A549 treated with ZK216348 at 1 μM for 4 hours (cell line): ENCODE data around the gene SLC36A3. TPM values are rescaled to one million over a fixed set of nuclear protein-coding genes. Genes with fewer than 3 reads are reported as not detected.

Experiments used
- total RNA-seq: library from RNA; stranded (reverse); fragments of 200-300 nt; extraction: Qiagen RNA extraction; gene quantifications from 5 replicates; pipeline ENCODE4 v1.2.3, GENCODE V29; 2022; ENCODE audit warnings: low read depth

SLC36A3 gene
- not detected in 5 replicates for total RNA-seq

GRCh38 chr5:151303666-151304065 lies at the start of gene SLC36A3:
SLC36A3 (minus strand) TSS chr5:151303766; CDS start chr5:151303354, 412 bp downstream.

GRCh38 chr5:151347369-151347768 lies 43.8 kb upstream of the SLC36A3 start, which contains the start of gene SLC36A2:
SLC36A2 (minus strand) TSS chr5:151347559; CDS start chr5:151347460, 99 bp downstream.

DNA sequence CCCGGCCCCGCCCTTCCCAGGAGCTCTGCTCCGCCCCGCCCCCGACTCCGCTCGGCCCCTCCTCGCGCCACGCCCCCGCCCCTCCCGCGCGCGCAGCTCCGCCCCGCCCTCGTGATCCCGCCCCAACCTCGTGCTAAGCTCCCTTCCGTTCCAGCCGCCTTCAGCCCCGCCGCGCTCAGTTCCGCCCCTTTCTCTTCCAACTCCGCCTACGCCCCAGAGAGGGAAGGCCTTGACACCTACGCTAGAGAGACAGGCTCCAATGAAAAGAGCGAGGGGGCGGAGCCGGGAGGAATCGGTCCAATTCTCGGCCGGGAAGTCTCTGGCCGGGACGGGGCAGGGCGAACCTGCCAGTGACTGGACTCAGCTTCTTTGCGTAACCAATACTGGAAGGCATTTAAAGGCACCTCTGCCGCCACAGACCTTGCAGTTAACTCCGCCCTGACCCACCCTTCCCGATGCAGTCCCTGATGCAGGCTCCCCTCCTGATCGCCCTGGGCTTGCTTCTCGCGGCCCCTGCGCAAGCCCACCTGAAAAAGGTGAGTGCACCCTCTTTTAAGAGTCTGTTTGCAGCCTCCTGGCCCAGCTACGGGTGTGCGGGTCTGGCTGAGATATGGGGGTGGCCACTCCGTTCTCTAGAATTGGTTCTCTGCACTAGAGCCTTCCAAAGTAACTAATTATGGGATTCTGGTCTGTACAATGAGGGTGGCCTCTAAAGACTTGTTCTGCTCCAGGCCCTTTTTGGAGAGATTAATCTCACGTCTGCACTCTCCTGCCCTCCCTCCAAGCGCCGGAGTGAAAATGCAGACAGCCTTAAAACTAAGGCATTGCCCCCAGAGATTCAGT lies 50.6 kb downstream of the SLC36A3 start, which contains the start of gene GM2A:
Gene GM2A (plus strand): TSS at position 424 of the 843 bp plus-strand sequence. CDS start 32 bp downstream, at position 456.

Other genes starting within 250 kb of the SLC36A3 start
- 119 to 147 TPM (median 133 TPM) in 5 replicates for gene TNIP1, start 222.7 kb downstream of the SLC36A3 start, total RNA-seq
- gene ANXA6, start 146.0 kb downstream of the SLC36A3 start, total RNA-seq = 39.8 to 46.0 TPM (median 43.1 TPM) in 5 replicates
- gene CCDC69, start 79.7 kb downstream of the SLC36A3 start, total RNA-seq = 1.0 to 2.2 TPM (median 1.6 TPM) in 5 replicates
- gene GM2A, start 50.6 kb downstream of the SLC36A3 start, total RNA-seq = 14.0 to 18.3 TPM (median 17.6 TPM) in 5 replicates
- not detected in 5 replicates for gene SLC36A2, start 43.8 kb upstream of the SLC36A3 start, total RNA-seq
- 6.0 to 10.2 TPM (median 9.0 TPM) in 5 replicates for gene SLC36A1, start 143.8 kb upstream of the SLC36A3 start, total RNA-seq